Parathyroid adenoma (tissue), 2 donors: ENCODE results near the gene TBC1D20.

Experiments
- H2AFZ ChIP-seq: fragments of 300-600 bp; sonication (generic); one replicate; pipeline ENCODE4 v1.7.0; 2017; ENCODE audit warnings: antibody characterized with exemption, mild to moderate bottlenecking
- H3K27ac ChIP-seq: fragments of 300-600 bp; sonication (generic); one replicate; pipeline ENCODE4 v1.7.0; 2017
- H3K27me3 ChIP-seq: fragments of 300-600 bp; sonication (generic); one replicate; pipeline ENCODE4 v1.7.0; 2017; ENCODE audit warnings: low read length; ENCODE audit not compliant: control insufficient read depth, insufficient read depth
- H3K36me3 ChIP-seq: fragments of 300-600 bp; sonication (generic); one replicate; pipeline ENCODE4 v1.7.0; 2017; ENCODE audit warnings: low read length; ENCODE audit not compliant: control insufficient read depth, insufficient read depth
- H3K4me1 ChIP-seq: fragments of 300-600 bp; sonication (generic); one replicate; pipeline ENCODE4 v1.7.0; 2017; ENCODE audit warnings: control low read depth
- H3K4me2 ChIP-seq: fragments of 300-600 bp; sonication (generic); one replicate; pipeline ENCODE4 v1.7.0; 2017; ENCODE audit warnings: low read length
- H3K4me3 ChIP-seq: fragments of 300-600 bp; sonication (generic); one replicate; pipeline ENCODE4 v1.7.0; 2017; ENCODE audit warnings: low read depth, low read length
- H3K79me2 ChIP-seq: fragments of 300-600 bp; sonication (generic); one replicate; pipeline ENCODE4 v1.7.0; 2017; ENCODE audit warnings: control low read depth
- H3K9ac ChIP-seq: fragments of 300-600 bp; sonication (generic); one replicate; pipeline ENCODE4 v1.7.0; 2017; ENCODE audit warnings: mild to moderate bottlenecking
- H3K9me3 ChIP-seq: fragments of 300-600 bp; sonication (generic); one replicate; pipeline ENCODE4 v1.7.0; 2017; ENCODE audit warnings: low read length; ENCODE audit not compliant: control insufficient read depth
- CTCF ChIP-seq: fragments of 300-600 bp; sonication (generic); IDR thresholded peaks from one replicate; pipeline ENCODE4 v1.7.0; 2017; ENCODE audit warnings: antibody characterized with exemption, mild to moderate bottlenecking
- donor health status: primary hyperparathyroidism.

The TBC1D20 gene

DNA sequence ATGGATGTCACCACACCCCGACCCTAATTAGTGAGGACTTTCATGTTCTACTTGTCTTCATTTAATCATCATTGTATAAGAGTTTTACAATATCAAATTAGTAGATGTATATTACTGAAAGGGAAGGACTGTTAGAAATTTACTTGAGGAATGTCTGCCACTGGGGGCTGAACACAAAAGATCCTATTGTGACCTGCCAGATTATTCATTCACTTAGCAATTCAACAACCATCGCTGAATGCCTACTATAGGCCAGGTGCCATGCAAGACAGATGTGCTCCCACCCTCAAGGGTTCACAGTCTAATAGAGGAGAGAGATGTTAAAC is 62.2 kb downstream of the TBC1D20 start:
- Histone ChIP-seq H3K4me3 (no peak overlapping the region), H3K4me1 (peaks cover 10% of the 10 kb centered on the region), H3K79me2 (no peaks in the 10 kb centered on the region), H3K27me3 (no peaks in the 10 kb centered on the region), H3K9me3 (no peaks in the 10 kb centered on the region), H3K9ac (no peak overlapping the region), H2AFZ (peak overlapping the region; percentile 76), H3K4me2 (no peak overlapping the region), H3K27ac (no peak overlapping the region), H3K36me3 (no peaks in the 10 kb centered on the region)
- no peak for TF ChIP-seq CTCF

DNA sequence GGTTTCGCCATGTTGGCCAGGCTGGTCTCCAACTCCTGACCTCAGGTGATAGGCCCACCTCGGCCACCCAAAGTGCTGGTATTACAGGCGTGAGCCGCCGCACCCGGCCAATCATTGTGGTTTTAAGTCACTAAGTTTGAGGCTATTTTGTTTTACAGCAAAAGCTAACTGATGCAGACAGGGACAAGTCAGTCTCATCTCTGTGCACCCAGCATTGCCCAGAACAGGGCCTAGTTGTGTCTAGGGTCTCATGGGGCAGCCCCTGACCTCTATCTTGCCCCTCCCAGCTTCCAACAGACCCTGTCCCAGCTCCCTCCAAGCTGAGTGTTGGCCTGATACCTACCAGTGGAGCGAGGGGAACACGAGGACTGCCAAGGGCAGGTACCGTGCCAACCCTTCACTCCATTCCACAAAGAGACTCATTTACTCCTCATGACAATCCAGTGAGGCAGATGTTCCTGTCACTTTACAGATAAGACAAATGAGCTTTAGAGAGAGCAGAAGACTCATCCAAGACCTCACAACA is 63.1 kb downstream of the TBC1D20 start:
- peaks cover 10% of the 10 kb centered on the region for H3K4me1 ChIP-seq
- no peak overlapping the region for H3K4me3 ChIP-seq
- H3K36me3 ChIP-seq: no peaks in the 10 kb centered on the region
- H3K79me2 ChIP-seq: no peaks in the 10 kb centered on the region
- H3K4me2 ChIP-seq: no peak overlapping the region
- no peaks in the 10 kb centered on the region for H3K9me3 ChIP-seq
- TF ChIP-seq CTCF: no peak
- H3K9ac ChIP-seq: no peak overlapping the region
- H2AFZ ChIP-seq: no peak overlapping the region
- H3K27ac ChIP-seq: no peak overlapping the region
- H3K27me3 ChIP-seq: no peaks in the 10 kb centered on the region

DNA sequence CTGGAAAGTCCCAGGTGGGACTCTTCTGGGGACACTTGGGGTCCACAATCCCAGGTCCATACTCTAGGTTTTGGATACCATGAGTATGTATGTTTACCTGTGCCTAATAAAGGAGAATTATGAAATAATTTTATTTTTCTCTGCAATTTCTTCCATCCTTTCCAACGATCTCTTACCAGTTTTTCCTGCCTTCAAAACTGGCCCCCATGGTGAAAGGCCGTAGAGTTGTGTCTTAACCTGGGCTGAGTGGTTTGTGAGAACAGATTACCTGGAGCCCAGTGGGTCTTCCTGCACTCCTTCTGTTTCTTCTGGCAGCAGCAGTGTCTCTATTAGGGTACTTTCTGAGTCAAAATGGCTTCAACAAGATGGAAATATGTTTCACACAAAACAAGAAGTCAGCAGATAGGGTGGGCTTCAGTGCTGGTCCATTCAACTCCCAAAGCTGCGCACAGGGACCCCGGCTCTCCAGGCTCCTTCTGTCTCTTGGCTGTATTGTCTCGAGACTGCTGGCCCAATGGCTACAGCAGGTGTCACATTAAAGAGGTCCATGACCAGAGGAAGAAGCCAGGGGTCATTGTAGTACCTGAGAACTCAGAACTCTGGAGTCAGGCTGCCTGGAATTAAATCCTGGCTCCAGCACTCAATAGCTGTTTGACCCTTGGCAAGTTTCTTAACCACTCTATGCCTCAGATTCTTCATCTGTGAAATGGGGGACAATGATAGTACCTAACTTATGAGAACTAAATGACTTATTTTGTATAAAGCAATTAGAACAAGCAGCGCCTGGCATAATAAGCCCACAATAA is 64.7 kb downstream of the TBC1D20 start:
- no peaks in the 10 kb centered on the region for H3K9me3 ChIP-seq
- TF ChIP-seq CTCF: no peak
- H3K4me1 ChIP-seq: peaks cover 10% of the 10 kb centered on the region
- no peak overlapping the region for H3K4me2 ChIP-seq
- no peak overlapping the region for H3K27ac ChIP-seq
- H3K79me2 ChIP-seq: no peaks in the 10 kb centered on the region
- H3K36me3 ChIP-seq: no peaks in the 10 kb centered on the region
- H3K9ac ChIP-seq: no peak overlapping the region
- no peak overlapping the region for H2AFZ ChIP-seq
- no peaks in the 10 kb centered on the region for H3K27me3 ChIP-seq
- no peak overlapping the region for H3K4me3 ChIP-seq

DNA sequence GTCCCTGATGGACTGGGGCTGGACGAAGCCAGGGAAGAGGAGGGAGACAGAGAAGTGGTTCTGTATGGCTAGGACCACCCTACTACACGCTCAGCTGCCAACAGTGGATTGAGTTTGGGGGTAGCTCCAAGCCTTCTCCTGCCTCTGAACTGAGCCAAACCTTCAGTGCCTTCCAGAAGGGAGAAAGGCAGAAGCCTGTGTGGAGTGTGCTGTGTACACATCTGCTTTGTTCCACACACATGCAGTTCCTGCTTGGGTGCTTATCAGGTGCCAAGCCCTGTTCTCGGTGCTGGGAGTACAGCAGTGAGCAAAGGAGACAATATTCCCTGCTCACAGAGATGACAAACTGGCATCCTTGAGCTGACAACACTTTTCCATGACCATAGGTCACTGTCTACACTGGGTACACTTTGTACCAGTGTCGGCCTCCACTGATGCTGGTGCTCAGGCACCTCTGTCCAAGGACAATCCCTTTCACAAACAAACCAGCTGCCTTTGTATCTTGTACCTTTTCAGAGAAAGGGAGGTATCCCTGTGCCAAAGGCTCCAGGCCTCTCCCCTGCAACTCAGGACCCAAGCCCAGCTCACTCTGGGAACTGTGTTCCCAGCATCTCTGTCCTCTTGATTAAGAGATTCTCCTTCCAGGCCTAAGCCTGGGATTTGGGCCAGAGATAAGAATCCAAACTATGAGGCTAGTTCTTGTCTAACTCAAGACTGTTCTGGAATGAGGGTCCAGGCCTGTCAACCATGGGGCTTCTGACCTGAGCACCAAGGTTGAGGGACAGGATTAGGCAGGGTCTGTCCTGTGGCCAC is 65.5 kb downstream of the TBC1D20 start:
- Histone ChIP-seq H3K27me3 (no peaks in the 10 kb centered on the region), H2AFZ (no peak overlapping the region), H3K9me3 (no peaks in the 10 kb centered on the region), H3K4me1 (peaks cover 10% of the 10 kb centered on the region), H3K79me2 (no peaks in the 10 kb centered on the region), H3K36me3 (no peaks in the 10 kb centered on the region), H3K4me2 (no peak overlapping the region), H3K27ac (no peak overlapping the region), H3K9ac (no peak overlapping the region), H3K4me3 (no peak overlapping the region)
- TF ChIP-seq CTCF: no peak
